GM10248 (cell line): ENCODE results near the gene ABCC4.

Source experiments
- CTCF ChIA-PET: fragments of 300-600 bp; sonication (Branson Sonifier 250); formaldehyde crosslinking; extraction: SDS; loops from one replicate; lab custom pipeline; 2021; ENCODE audit warnings: antibody characterized with exemption; lab: Yijun Ruan, JAX
- POLR2A ChIA-PET: fragments of 350-650 bp; sonication (Branson Sonifier 250); formaldehyde crosslinking; extraction: SDS; loops from one replicate; lab custom pipeline; 2020; ENCODE audit warnings: antibody characterized with exemption; lab: Yijun Ruan, JAX
- DNase-seq: peaks from one replicate; pipeline ENCODE4 v3.0.0; 2012; ENCODE audit errors: extremely low spot score
- CTCF ChIP-seq: IDR thresholded peaks from 2 replicates; pipeline ENCODE4 v1.5.1; 2012; ENCODE audit warnings: mild to moderate bottlenecking, low read depth; ENCODE audit errors: extremely low read depth, missing control alignments, control extremely low read depth

The ABCC4 gene

GRCh38 chr13:95044452-95045205 lies 256.6 kb downstream of the ABCC4 start:
- POLR2A ChIA-PET = no interaction called here
- no peak for TF ChIP-seq CTCF
- CTCF ChIA-PET = interaction anchor here (1.2 kb wide), 1 partner anchor 61 kb away, joined by 4 read pairs; no protein-coding TSS in a partner anchor
- no peak for DNase-seq

- no peak for TF ChIP-seq CTCF
- POLR2A ChIA-PET = no interaction called here
- CTCF ChIA-PET = interaction anchor here (0.7 to 1.5 kb wide), 3 partner anchors 36 to 429 kb away, joined by 3 read pairs; no protein-coding TSS in a partner anchor
- DNase-seq = no peak
These were observed 261.8 kb downstream of the ABCC4 start for GRCh38 chr13:95039415-95039814.

- ChIA-PET POLR2A (no interaction called here), CTCF (interaction anchor here (1.0 to 1.5 kb wide), 2 partner anchors 151 to 366 kb away, joined by 3 to 5 read pairs; no protein-coding TSS in a partner anchor)
- no peak for DNase-seq
- TF ChIP-seq CTCF = no peak
These were observed 262.3 kb downstream of the ABCC4 start for GRCh38 chr13:95038949-95039348.

GRCh38 chr13:95035311-95036109 lies 265.7 kb downstream of the ABCC4 start:
- no peak for DNase-seq
- CTCF ChIA-PET = no interaction called here
- POLR2A ChIA-PET = no interaction called here
- TF ChIP-seq CTCF = no peak

GRCh38 chr13:95033890-95034289 lies 267.4 kb downstream of the ABCC4 start:
- CTCF ChIA-PET = no interaction called here
- DNase-seq = peak; percentile 48
- TF ChIP-seq CTCF = no peak
- POLR2A ChIA-PET = no interaction called here

GRCh38 chr13:95032121-95032520 lies 269.1 kb downstream of the ABCC4 start:
- no peak for TF ChIP-seq CTCF
- ChIA-PET POLR2A (no interaction called here), CTCF (no interaction called here)
- DNase-seq = no peak
